K562 (cell line): ENCODE results near the gene BICD1. TPM values are rescaled to one million over a fixed set of nuclear protein-coding genes. Genes with fewer than 3 reads are reported as not detected.

ENCODE experiments used
- ARID4B ChIP-seq: sonication (generic); formaldehyde crosslinking; IDR thresholded peaks from 2 replicates; pipeline ENCODE4 v1.8.0; 2022; ENCODE audit warnings: mild to moderate bottlenecking, missing genetic modification reagents
- CBFA2T2 ChIP-seq: fragments of 450-650 bp; conservative IDR thresholded peaks from 2 replicates; pipeline ENCODE4 v1.6.1; 2017; ENCODE audit warnings: mild to moderate bottlenecking
- CTCFL ChIP-seq: IDR thresholded peaks from 2 replicates; pipeline ENCODE4 v1.6.1; 2011; ENCODE audit warnings: borderline replicate concordance, low read depth, mild to moderate bottlenecking, moderate library complexity, low read length; ENCODE audit not compliant: insufficient read depth, poor library complexity, severe bottlenecking
- HMGN3 ChIP-seq: IDR thresholded peaks from 2 replicates; pipeline ENCODE4 v1.6.1; 2011; ENCODE audit warnings: borderline replicate concordance, low read depth, mild to moderate bottlenecking, mixed read lengths, low read length; ENCODE audit not compliant: insufficient read length; ENCODE audit errors: extremely low read depth
- ILF3 ChIP-seq: fragments of 450-650 bp; IDR thresholded peaks from 2 replicates; pipeline ENCODE4 v1.6.1; 2018; ENCODE audit warnings: antibody characterized with exemption, mild to moderate bottlenecking, moderate library complexity, borderline replicate concordance
- KLF13 ChIP-seq: fragments of 450-650 bp; IDR thresholded peaks from 2 replicates; pipeline ENCODE4 v1.6.1; 2016; ENCODE audit warnings: missing genetic modification characterization, low read depth, mild to moderate bottlenecking, missing compliant biosample characterization, moderate library complexity, borderline replicate concordance
- MTA2 ChIP-seq: fragments of 450-650 bp; IDR thresholded peaks from 2 replicates; pipeline ENCODE4 v1.6.1; 2016; ENCODE audit warnings: low read depth
- POLR2B ChIP-seq: fragments of 450-650 bp; IDR thresholded peaks from 2 replicates; pipeline ENCODE4 v1.6.1; 2018; ENCODE audit warnings: low read depth; ENCODE audit not compliant: partially characterized antibody
- TFAP4 ChIP-seq: sonication (generic); formaldehyde crosslinking; IDR thresholded peaks from 2 replicates; pipeline ENCODE4 v1.8.0; 2022; ENCODE audit warnings: missing genetic modification reagents, mild to moderate bottlenecking, moderate library complexity, borderline replicate concordance
- U2AF1 ChIP-seq: fragments of 200-400 bp; formaldehyde crosslinking; optimal IDR thresholded peaks from 2 replicates; pipeline ENCODE3; 2017; ENCODE audit warnings: mild to moderate bottlenecking, low read depth, low read length, moderate library complexity
- UBTF ChIP-seq, 2 experiments: IDR thresholded peaks; 2 replicates each; pipeline ENCODE4 v1.6.1; 2012; ENCODE audit warnings: improper control_type of control experiment in 2 of 2, low read depth in 2 of 2, low read length in 2 of 2, borderline replicate concordance in 1 of 2
- ZBTB1 ChIP-seq: sonication (generic); formaldehyde crosslinking; IDR thresholded peaks from 2 replicates; pipeline ENCODE4 v1.8.1; 2023; ENCODE audit warnings: missing genetic modification reagents, low read depth, mild to moderate bottlenecking, borderline replicate concordance
- ZFP36 ChIP-seq: fragments of 150-350 bp; IDR thresholded peaks from 2 replicates; pipeline ENCODE4 v1.6.1; 2018; ENCODE audit warnings: low read length, low read depth; ENCODE audit not compliant: partially characterized antibody
- ZNF12 ChIP-seq: sonication (generic); formaldehyde crosslinking; IDR thresholded peaks from 2 replicates; pipeline ENCODE4 v1.4.0; 2020; ENCODE audit warnings: mild to moderate bottlenecking, missing genetic modification reagents
- ZNF431 ChIP-seq: sonication (generic); formaldehyde crosslinking; IDR thresholded peaks from 2 replicates; pipeline ENCODE4 v1.8.0; 2022; ENCODE audit warnings: mild to moderate bottlenecking, missing genetic modification reagents
- polyA plus RNA-seq, 8 experiments: library from polyadenylated mRNA; depleted of rRNA in 4 of 8; stranded (reverse) in 5 of 8; unstranded in 3 of 8; fragments of >200 nt; fragmentation: Nextera tagmentation in 2 of 8; fragmentation: Illumina TruSeq in 1 of 8; extraction: Ambion mirVana in 2 of 8; extraction: Trizol in 1 of 8; gene quantifications; 2 replicates each; pipeline versions ENCODE4 v1.2.1 to v1.2.3, GENCODE V29; 2011 to 2014; ENCODE audit warnings: inconsistent platforms in 1 of 8, missing spikeins in 1 of 8
- total RNA-seq, 7 experiments: library from RNA; depleted of rRNA in 6 of 7; stranded (reverse); fragments of >200 nt in 6 of 7; fragmentation: Illumina TruSeq in 2 of 7; extraction: Trizol in 2 of 7; gene quantifications; 2 replicates each; pipeline versions ENCODE4 v1.2.1 to v1.2.3, GENCODE V29; 2011 to 2021; ENCODE audit warnings: low replicate concordance in 1 of 7

Gene BICD1
- total and polyA plus RNA-seq, 9 of the 15 experiments (the other 6 are each of a cell fraction or from before 2014, with no cell fraction given): 3.5 to 21.1 (median 12.5) TPM

GRCh38 chr12:32106517-32107358 is at the start of gene BICD1 (continued):
- TF ChIP-seq CTCFL (peak; percentile 87), MTA2 (no peak), ARID4B (peak; percentile 79), ZNF431 (CRISPR knock-in tag) (peak; percentile 57; the same call in 1 of the 2 replicates), POLR2B (peak; percentile 43), ZBTB1 (CRISPR knock-in tag) (no peak), ZFP36 (no peak), U2AF1 (peak; percentile 36), CBFA2T2 (0 out of 2 replicates have a peak, but pooled peaks have one; percentile 6), ILF3 (no peak), UBTF (IDR thresholded peaks at IDR 0.05; ENCODE audit: borderline replicate concordance in 1 of 2, low read depth in 2 of 2, low read length in 2 of 2) (peak; percentile 83; a peak in 3 of 4 replicates), ZNF12 (peak; percentile 57; the same call in 1 of the 2 replicates), TFAP4 (peak; percentile 88), HMGN3 (peak; percentile 85), KLF13 (peak; percentile 67; the same call in 1 of the 2 replicates)
